GM10248 (cell line): Measurements from ENCODE around the gene MSANTD1.

Experiments
- CTCF ChIA-PET: fragments of 300-600 bp; sonication (Branson Sonifier 250); formaldehyde crosslinking; extraction: SDS; loops from one replicate; lab custom pipeline; 2021; ENCODE audit warnings: antibody characterized with exemption; lab: Yijun Ruan, JAX
- POLR2A ChIA-PET: fragments of 350-650 bp; sonication (Branson Sonifier 250); formaldehyde crosslinking; extraction: SDS; loops from one replicate; lab custom pipeline; 2020; ENCODE audit warnings: antibody characterized with exemption; lab: Yijun Ruan, JAX
- DNase-seq: peaks from one replicate; pipeline ENCODE4 v3.0.0; 2012; ENCODE audit errors: extremely low spot score
- TF ChIP-seq, protein P1 (sequence below): IDR thresholded peaks from 2 replicates; pipeline ENCODE4 v1.5.1; 2012; ENCODE audit warnings: mild to moderate bottlenecking, low read depth; ENCODE audit errors: extremely low read depth, missing control alignments, control extremely low read depth

MSANTD1 gene

DNA sequence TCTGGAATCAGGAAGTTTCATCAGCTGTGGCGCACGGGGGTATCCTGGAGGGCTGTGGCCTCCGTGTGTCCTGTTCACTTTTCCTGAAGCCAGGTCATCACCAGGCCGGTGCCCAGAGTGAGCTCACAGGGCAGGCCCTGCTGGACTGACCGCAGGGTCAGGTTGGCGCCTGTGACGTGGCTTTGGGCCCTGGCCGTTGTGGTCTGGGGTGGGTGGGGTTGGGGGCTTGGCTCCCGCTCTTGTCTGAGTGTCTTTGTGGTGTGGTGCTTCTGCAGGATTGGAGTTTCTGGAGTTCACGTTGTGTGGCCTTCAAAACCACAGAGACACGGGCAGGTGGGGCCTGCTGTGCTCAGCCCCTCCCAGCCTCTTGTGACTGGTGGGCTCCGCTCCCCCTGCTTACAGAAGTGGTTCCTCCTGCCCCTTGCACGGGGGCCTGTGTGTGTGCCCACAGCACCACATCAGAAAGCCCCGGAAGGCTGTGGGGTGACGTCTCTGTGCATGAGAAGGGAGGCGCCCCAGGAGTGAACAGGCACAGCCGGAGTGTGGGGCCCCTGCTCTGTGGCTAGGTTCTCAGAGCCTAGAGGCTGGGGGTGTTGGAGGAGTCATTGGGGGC lies 53.3 kb downstream of the MSANTD1 start:
- ChIA-PET POLR2A (no interaction called here), CTCF (no interaction called here)
- TF ChIP-seq, protein P1, sequence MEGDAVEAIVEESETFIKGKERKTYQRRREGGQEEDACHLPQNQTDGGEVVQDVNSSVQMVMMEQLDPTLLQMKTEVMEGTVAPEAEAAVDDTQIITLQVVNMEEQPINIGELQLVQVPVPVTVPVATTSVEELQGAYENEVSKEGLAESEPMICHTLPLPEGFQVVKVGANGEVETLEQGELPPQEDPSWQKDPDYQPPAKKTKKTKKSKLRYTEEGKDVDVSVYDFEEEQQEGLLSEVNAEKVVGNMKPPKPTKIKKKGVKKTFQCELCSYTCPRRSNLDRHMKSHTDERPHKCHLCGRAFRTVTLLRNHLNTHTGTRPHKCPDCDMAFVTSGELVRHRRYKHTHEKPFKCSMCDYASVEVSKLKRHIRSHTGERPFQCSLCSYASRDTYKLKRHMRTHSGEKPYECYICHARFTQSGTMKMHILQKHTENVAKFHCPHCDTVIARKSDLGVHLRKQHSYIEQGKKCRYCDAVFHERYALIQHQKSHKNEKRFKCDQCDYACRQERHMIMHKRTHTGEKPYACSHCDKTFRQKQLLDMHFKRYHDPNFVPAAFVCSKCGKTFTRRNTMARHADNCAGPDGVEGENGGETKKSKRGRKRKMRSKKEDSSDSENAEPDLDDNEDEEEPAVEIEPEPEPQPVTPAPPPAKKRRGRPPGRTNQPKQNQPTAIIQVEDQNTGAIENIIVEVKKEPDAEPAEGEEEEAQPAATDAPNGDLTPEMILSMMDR = no peak
- peak; percentile 64 for DNase-seq

DNA sequence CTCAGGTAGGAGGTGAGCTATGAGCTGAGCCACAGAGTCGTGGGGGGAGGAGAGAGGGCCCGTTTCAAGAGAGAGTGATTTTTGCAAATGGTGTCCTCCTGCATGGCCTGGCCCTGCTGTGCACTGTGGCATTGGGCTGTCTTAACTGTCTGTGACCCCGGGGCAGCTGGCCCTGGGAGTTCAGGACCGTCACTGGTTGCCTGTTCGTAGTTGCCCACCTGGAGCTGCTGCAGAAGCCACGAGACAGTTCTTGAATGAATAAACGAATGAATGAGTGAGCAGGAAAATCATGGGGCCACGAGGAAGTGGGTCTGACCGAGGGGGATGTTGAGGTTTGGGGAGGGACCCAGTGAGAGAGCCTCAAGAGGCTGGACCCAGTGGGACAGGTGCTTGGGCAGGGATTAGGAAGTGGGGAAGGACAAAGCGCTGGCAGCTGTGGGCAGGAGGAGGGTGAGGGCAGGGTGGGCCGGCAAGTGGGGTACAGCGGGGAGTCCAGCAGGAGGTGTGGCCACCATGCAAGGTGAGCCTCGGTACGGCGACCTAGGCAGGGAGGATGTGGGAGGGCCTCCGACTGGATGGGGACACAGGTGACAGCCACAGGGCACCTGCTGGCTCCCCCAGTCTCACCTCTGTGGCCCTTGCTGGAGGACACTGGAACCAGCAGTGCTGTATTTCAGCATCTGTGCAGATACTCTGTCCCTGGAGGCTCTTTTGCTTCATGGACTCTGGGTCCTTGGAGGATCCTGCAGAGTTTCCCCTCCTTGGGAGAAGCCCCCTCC lies 54.0 kb downstream of the MSANTD1 start:
- no peak for DNase-seq
- TF ChIP-seq, protein P1 = no peak
- POLR2A ChIA-PET = no interaction called here
- CTCF ChIA-PET = no interaction called here

DNA sequence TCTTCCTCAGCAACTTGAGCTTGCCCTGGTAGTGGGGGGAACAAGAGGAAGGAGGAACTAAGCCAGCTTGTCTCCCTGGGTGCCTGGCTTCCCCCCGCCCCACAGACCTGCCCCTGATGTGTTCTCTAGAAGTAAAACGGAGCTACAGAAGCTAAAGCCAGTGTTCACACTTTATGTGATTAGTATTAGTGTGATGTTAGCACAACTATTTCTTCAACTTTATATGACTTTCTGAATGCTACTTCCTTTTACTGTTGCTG lies 54.5 kb downstream of the MSANTD1 start:
- TF ChIP-seq, protein P1 = no peak
- ChIA-PET CTCF (no interaction called here), POLR2A (no interaction called here)
- DNase-seq = no peak

DNA sequence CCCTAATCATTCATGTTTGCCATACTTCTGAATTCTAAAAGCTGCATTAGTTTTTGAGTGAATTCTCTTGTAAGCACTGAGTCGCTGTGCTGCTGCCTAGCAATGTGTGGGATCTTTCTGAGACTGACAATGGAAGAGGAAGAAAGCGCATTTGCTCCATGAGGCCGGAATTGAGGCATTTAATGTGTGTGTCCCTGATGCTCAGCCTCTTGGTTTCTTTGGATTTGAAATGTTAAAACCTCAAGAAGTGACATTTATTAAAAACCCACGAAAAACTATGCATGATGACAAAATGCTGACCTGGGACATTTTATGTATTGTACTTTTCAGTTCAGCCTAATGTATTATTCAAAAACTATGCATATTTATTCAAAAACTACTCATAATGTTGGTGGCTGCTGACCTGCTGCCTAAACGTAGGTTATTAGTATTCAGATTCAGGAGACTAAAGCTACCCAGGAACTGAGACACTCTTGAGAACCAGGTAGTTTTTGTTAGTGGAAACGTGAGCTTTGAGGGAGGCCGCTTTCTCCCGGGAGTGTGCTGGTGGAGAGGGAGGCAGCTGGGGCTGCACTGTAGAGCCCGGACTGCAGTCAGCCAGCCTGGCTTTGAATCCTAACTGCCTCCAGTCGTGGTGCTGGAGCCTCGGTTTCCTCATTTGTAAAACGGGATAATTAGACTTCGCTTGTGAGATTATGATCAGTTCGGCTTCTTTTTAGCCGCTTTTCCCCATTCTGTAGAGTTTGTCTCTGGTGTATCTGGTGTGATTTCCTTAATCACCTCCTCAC lies 55.2 kb downstream of the MSANTD1 start:
- ChIA-PET CTCF (no interaction called here), POLR2A (no interaction called here)

DNA sequence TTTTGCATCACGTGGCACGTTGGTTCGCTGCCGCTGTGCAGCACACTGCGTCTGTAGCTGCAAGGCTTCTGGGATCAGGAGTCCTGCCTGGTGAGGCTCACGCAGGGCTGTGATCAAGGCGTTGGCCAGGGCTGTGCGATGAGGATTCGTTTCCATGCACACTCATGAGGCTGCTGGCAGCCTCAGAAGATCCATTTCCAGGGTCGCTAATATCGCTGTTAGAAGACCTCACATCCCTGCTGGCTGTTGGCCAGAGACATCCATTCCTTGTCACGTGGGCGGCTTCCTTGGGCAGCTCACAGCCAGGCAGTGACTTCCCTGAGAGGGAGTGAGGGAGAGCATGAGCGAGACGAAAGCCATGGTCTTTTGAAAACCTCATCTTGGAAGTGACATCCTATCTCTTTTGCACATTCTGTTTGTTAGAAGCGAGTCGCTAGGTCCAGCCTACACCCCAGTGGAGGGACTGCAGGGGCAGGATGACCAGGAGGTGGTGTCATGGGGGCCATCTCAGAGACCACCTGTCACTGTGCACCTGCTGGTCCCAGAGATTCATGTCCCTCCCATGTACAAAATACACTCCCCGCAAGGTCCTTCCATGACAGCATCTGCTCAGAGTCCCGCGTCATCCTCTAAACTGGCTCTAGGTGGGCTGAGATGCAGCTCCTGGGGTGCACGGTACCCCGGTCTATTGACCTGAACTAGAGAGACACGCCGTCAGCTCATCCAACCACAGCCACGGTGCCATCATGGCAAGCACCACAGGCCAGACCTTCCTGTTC lies 56.1 kb downstream of the MSANTD1 start:
- DNase-seq = no peak
- TF ChIP-seq, protein P1 = no peak
- ChIA-PET CTCF (no interaction called here), POLR2A (no interaction called here)

More for the DNA sequence above, 55.2 kb downstream of the MSANTD1 start:
- TF ChIP-seq, protein P1 = no peak
- DNase-seq = no peak
